ENCODE data around the gene MAPK14.
A peak's percentile ranks its signal among the peaks of the same experiment; 100 is the strongest.
"Not testable (repeated sequence)": the region's sequence is repeated elsewhere in the genome, so short reads cannot be mapped to it uniquely, and the experiment has no call there.

Gene MAPK14

GRCh38 chr6:36117658-36118549, 90.3 kb downstream of the MAPK14 start:
- Histone ChIP-seq H3K4me3 (no peak overlapping the region), H3K27ac (peak overlapping the region in 14 of 21 experiments; percentile 3 to 96 (median 35))

- Histone ChIP-seq H3K27ac (peak overlapping the region in 14 of 21 experiments; percentile 3 to 96 (median 36)), H3K4me3 (no peak overlapping the region)
Observed at GRCh38 chr6:36118550-36119107, 91.0 kb downstream of the MAPK14 start.

DNA sequence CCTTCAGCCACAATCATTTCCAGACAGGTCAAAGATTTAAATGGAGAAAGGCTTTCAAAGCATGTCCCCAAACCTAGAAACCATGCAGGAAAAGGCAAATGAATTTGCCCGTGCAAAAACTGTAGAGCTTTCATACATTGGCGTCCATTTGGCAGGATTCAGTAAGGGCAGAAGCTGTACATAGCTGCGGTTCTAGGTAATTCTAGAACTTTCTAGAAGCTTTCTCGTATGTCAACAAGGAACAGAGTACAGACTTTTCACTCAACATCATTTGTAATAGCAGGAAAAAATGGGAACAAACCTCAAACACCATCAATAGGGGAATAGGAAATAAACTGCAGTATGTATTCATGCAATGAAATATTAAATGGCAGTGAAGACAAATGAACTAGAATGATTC, 91.6 kb downstream of the MAPK14 start:
- peak overlapping the region in 11 of 21 experiments; percentile 0 to 96 (median 35) for H3K27ac ChIP-seq
- no peak overlapping the region for H3K4me3 ChIP-seq

DNA sequence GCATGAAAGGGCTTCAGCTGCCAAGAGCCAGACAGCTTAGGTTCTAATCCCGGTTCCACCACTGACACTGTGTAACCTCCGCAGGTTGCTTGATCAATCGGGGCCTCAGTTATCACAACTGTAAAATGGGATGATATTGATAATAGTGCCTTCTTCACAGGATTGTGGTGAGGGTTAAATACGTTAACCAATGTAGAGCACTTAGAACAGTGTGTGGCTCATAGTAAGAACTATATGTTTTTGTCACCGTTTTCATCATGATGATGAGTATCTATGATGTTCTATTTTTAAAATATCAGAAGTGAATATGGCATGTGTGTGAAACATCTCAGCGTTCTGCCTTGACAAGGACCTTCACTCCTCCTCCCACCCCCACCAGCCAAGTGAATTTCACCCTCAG, 92.4 kb downstream of the MAPK14 start:
- H3K27ac ChIP-seq: peak overlapping the region in 16 of 21 experiments; percentile 52 to 96 (median 80)

DNA sequence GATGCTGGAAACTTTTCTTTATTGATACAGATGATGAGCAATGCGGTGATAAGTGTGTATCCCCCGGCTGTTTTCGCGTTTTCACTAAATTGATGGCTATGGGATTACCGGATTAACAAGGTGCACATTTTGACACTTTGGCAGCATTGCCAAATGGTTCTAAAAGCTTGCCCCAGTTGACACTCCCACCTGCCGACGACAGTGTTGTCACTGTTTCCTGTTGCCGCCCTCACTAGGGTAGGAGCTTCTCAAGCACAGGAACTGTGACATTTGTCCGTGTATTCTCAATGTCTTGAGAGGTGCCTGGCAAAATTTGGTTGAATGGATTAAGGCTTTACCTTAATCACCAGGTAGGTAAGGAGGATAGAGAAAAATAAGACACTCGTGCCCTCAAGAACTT, 92.9 kb downstream of the MAPK14 start:
- Histone ChIP-seq H3K27ac (peak overlapping the region in 20 of 21 experiments; percentile 5 to 96 (median 78)), H3K4me3 (no peak overlapping the region)

More for the DNA sequence above, 92.4 kb downstream of the MAPK14 start:
- H3K4me3 ChIP-seq: no peak overlapping the region

- Histone ChIP-seq H3K27ac (peak overlapping the region; percentile 5 to 96 (median 78)), H3K4me3 (no peak overlapping the region)
Observed at GRCh38 chr6:36120979-36121786, 93.6 kb downstream of the MAPK14 start.

GRCh38 chr6:36121787-36122494, 94.3 kb downstream of the MAPK14 start:
- H3K27ac ChIP-seq: peak overlapping the region in 17 of 21 experiments; percentile 52 to 96 (median 80)

DNA sequence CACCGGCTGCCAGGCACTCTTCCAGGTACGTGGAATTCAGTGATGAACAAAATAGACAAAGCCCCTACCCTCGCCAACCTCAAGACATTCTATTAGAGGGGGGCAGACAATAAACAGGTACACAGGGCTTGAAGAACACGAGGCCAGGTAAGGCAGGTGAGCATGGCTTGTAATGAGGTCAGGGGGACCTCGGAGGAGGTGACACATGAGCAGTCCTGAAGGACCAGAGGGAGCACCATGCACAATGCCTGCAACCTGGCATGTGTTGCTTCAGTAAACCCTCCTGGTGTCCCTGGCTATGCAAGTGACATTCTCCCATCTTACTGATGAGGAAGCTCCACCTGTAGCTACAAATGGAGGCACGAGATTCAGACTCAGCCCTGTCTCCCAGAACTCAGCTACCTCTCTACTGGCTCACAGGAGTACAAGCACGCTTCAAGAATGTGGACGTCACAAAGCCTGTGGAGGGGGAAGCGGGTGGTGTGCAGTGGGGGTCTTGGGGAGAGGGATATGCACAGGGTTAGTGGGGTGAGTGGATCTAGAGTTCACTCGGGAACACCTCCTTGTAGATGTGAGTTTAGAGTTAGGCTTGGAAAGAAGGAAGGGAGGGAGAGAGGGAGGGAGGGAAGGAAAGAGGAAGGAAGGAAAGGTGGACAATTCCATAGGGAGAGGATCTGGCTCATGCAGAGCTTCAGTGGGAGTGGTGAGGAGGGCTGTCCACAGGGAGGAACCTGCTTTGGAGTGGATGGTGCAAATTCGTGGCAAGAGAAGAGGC, 95.1 kb downstream of the MAPK14 start:
- Histone ChIP-seq H3K27ac (peak overlapping the region in 10 of 21 experiments; percentile 4 to 96 (median 80)), H3K4me3 (no peak overlapping the region)

More at GRCh38 chr6:36121787-36122494, 94.3 kb downstream of the MAPK14 start:
- no peak overlapping the region for H3K4me3 ChIP-seq

- H3K4me3 ChIP-seq: no peak overlapping the region
- peak overlapping the region in 14 of 21 experiments; percentile 6 to 96 (median 46) for H3K27ac ChIP-seq
Observed at GRCh38 chr6:36123270-36124139, 95.9 kb downstream of the MAPK14 start.

DNA sequence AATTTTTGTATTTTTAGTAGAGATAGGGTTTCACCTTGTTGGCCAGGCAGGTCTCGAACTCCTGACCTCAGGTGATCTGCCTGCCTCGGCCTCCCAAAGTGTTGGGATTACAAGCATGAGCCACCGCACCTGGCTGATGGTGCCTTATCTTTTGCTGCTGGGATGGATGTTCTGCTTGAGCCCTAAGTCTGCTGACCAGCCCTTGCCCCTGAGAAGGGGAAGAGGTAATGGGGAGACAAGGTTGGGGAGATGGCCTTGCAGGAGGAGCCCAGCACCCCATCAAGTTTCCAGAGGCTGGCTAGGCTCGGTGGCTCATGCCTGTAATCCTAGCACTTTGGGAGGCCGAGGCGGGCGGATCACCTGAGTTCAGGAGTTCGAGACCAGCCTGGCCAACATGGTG, 96.7 kb downstream of the MAPK14 start:
- H3K4me3 ChIP-seq: not testable (repeated sequence)
- H3K27ac ChIP-seq: peak overlapping the region in 5 of 21 experiments; percentile 8 to 63 (median 30)

GRCh38 chr6:36124881-36125280, 97.3 kb downstream of the MAPK14 start:
- H3K4me3 ChIP-seq: no peak overlapping the region
- H3K27ac ChIP-seq: no peak overlapping the region

DNA sequence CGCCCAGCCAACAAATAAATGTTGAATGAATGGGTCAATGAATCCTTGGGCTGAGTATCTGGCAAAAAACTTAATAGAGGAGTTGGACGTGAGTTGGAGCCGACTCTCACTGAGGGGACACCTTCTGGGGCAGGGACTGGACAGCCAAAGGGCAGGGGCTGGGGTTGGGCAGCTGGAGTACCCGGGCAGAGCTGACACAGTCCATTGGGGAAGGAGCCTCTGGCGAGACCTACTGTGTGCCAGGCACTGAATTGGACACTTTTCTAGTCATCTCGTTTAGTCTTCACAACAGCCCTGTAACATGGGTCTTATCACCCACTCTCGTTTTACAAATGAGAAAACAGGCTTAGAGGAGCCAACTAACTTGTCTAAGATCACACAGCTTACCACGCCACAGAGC, 98.0 kb downstream of the MAPK14 start:
- H3K4me3 ChIP-seq: no peak overlapping the region
- peak overlapping the region in 1 of 21 experiments; percentile 25 for H3K27ac ChIP-seq

GRCh38 chr6:36126121-36126520, 98.5 kb downstream of the MAPK14 start:
- no peak overlapping the region for H3K4me3 ChIP-seq
- peak overlapping the region in 3 of 21 experiments; percentile 10 to 36 (median 25) for H3K27ac ChIP-seq

- Histone ChIP-seq H3K27ac (peak overlapping the region in 9 of 21 experiments; percentile 10 to 69 (median 60)), H3K4me3 (no peak overlapping the region)
Observed at GRCh38 chr6:36126553-36127458, 99.2 kb downstream of the MAPK14 start.

DNA sequence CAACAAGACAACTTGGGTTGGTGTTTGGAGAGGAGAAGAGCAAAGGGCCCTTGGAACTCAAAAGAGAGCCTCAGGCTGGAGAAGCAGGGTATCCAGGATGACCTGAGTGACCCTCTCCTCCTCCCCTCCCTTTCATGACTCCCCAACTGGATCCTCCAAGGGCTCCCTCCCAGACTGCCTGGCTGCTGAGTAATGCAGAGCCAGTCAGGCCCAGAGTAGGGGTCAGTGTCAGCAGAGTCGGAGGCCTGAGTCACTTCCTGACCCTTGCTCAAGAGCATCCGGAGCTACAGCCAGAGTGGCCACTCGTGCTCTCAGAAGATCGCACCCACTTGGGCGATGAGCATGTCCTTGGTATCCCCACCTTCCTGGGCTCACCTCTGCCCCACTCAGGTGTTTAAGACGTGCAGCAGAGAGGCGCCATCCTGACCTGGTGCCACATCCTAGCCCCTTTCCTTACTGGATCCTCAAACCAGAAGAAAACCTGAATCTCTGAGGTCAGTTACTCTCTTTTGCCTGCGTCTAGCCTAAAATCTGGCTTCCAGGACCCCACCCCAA, 99.9 kb downstream of the MAPK14 start:
- Histone ChIP-seq H3K27ac (peak overlapping the region in 10 of 21 experiments; percentile 10 to 69 (median 48)), H3K4me3 (no peak overlapping the region)

GRCh38 chr6:36128073-36128472, 100.5 kb downstream of the MAPK14 start:
- peak overlapping the region in 10 of 21 experiments; percentile 1 to 67 (median 34) for H3K27ac ChIP-seq
- no peak overlapping the region for H3K4me3 ChIP-seq
